GM19240 (cell line): ENCODE results near the gene GP1BB.
"Not testable (repeated sequence)": the region's sequence is repeated elsewhere in the genome, so short reads cannot be mapped to it uniquely, and the experiment has no call there.

Experiments used
- DNase-seq: peaks from one replicate; pipeline ENCODE4 v3.0.0; 2011; ENCODE audit warnings: low spot score; ENCODE audit not compliant: insufficient read length

GP1BB gene

DNA sequence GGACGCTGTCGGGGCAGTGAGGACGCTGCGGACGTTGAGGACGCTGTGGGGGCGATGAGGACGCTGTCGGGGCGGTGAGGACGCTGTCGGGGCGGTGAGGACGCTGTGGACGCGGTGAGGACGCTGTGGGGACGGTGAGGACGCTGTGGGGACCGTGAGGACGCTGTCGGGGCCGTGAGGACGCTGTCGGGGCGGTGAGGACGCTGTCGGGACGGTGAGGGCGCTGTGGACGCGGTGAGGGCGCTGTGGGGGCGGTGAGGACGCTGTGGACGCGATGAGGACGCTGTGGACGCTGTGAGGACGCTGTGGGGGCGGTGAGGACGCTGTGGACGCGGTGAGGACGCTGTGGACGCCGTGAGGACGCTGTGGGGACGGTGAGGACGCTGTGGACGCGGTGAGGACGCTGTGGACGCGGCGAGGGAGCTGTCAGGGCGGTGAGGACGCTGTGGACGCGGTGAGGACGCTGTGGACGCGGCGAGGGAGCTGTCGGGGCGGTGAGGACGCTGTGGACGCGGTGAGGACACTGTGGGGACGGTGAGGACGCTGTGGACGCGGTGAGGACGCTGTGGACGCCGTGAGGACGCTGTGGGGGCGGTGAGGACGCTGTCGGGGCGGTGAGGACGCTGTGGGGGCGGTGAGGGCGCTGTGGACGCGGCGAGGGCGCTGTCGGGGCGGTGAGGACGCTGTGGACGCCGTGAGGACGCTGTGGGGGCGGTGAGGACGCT is 2.9 kb downstream of the GP1BB start:
- not testable (repeated sequence) for DNase-seq

DNA sequence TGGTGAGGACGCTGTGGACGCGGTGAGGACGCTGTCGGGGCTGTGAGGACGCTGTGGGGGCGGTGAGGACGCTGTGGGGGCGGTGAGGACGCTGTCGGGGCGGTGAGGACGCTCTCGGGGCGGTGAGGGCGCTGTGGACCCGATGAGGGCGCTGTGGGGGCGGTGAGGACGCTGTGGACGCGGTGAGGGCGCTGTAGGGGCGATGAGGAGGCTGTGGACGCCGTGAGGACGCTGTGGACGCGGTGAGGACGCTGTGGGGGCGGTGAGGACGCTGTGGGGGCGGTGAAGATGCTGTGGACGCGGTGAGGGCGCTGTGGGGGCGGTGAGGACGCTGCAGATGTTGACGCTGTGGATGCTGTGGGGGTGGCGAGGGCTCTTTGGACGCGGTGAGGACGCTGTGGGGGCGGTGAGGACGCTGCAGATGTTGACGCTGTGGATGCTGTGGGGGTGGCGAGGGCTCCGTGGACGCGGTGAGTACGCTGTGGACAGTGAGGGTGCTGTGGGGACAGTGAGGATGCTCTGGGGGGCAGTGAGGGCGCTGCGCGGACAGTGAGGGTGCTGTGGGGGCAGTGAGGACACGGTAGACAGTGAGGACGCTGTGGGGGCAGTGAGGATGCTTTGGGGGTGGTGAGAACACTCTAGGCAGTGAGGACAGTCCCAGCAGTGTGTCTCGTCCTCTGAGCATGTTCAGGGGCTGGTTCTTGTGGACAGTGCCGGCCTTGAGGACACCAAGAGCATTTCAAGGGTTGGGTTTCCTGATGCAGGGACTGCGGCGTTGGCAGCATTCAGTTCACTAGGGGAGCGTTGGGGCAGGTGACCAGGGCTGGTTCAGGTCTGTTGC is 4.2 kb downstream of the GP1BB start:
- no peak for DNase-seq

DNA sequence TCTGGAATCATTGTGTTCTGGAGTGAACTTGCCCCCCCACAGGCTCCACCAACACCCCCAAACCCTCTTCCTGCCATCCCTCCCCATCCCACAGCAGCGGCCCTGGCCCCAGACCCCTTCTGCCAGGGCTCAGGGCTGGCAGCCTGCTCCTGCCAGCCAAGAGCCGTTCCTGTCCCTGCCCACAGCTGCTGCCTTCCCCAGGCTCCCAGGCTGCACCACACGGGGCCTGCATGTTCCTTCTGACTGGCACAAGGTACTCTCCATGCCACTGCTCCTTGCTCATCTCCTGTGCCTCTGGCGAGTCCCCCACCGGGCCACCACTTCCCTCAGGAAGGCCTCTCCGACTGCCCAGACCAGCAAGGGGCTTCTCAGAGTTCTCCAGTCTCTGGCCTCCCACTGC is 4.9 kb downstream of the GP1BB start:
- DNase-seq = no peak

GRCh38 chr22:19728836-19729235 is 5.5 kb downstream of the GP1BB start:
- no peak for DNase-seq

DNA sequence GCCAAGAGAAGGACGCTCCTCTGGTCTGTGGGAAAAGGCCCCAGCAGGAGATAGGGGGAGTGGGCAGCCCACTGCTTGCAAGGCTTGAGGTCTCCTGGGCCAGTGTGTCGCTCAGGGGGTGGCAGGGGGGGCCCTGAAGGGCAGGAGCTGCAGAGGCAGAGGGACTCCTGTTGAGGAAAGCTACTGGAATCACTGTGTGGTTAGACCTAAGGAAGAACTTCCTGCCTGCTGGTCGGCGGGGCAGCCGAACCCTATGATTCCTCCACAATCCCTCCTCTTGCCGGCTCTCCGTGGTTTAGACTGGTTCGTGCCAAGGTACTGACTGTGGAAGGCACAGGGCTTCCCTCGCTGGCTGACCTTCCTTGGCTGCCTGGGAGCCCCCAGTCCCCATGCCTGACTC is 6.2 kb downstream of the GP1BB start:
- no peak for DNase-seq

- no peak for DNase-seq
Observed at GRCh38 chr22:19730198-19730597, 6.9 kb downstream of the GP1BB start.

DNA sequence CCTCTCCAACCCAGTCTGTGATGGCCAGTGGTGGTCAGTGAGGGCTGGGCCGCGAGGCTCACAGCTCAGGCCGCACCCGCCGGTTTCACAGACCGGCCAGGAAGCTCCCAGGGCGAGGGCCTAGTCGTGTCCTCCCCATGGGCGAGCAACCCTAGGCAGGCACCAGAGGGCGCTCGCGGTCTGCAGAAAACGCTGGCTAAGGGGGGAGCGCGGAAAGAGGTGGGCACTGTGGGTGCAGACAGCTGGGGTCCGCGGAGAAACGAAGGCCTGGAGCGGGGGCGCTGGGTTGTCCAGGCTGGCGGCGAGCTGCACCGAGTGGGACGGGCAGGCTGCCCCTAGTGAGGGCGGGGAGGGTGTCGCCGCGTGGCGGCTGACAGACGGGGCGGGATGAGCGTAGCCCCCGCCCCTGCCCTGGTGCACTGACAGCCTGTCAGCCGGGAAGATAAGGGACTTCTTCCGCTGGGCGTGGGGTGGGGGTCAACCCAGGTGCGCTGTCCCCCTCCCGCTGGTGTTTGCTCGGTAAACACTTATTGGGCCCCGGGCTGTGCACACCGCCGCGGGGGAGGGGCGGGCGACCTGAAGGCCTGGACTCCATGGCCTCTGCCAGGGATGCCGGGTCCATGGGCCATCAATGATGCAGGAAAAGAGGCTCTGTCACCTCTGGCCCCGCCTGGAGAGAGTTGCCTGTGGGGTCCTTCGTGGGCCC is 7.5 kb downstream of the GP1BB start:
- peak; percentile 94 for DNase-seq

GRCh38 chr22:19731361-19732135 is 8.2 kb downstream of the GP1BB start:
- DNase-seq = no peak

GRCh38 chr22:19732403-19733113 is 9.2 kb downstream of the GP1BB start:
- DNase-seq = no peak

- DNase-seq = no peak
Observed at GRCh38 chr22:19733755-19734154, 10.4 kb downstream of the GP1BB start.

DNA sequence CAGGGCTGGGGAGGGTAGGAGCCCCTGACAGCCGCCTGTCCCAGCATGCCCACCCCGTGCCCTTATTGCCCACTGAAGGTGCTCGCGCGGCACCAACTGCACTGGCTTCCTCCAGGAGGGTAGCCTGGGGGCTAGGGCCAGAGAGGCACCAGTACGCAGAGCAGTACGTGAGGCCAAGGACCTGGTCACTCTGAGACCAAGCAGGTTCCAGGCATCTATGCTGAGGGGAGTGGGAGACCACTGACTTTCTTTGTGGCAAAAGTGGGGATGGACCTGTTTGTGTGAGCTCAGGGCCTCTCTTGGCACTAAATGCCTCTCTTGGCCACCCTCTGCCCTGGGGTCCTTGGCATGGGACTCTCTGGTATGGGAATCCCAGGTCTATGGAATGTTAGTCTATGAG is 10.8 kb downstream of the GP1BB start:
- DNase-seq = no peak

- no peak for DNase-seq
Observed at GRCh38 chr22:19734837-19735382, 11.6 kb downstream of the GP1BB start.

DNA sequence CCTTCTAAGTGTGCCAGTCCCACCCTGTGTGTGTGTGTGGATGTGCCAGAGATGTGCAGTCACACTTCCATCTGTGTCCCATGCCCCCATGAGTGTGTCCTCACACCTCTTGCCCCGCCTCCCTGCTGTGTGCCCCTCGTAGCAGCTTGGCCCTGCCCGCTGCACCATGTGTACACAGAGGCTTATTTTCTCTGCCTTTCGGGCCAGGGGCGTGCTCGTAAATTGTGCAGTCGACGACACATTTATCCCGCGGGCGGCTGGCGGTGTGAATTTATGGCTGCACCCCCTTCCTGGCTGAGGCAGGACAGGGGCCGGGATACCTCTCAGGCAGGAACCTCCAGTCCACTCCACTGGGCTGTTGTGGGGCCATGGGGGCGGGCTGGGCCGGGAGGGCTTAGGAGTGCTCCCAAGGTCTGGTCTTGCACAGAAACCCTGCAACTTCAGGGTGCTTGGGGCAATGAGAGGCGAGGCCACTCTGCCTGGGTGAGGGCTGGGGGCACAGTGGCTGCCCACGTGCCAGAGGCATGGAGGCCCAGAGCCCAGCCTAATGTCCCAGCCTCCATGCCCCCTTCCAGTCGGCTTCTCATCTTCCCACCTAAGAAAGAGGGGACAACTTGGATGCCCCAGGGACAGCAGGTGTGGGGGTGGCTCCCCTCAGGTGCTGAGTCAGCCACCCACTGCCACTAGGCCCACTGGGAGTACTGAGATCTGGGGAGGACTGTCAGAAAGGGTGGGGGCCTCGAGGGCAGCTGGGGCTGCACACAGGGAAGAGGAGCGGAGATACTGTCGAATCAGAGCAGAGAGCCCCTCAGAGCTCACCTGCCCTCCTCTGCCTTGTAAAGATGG is 12.5 kb downstream of the GP1BB start:
- no peak for DNase-seq

DNA sequence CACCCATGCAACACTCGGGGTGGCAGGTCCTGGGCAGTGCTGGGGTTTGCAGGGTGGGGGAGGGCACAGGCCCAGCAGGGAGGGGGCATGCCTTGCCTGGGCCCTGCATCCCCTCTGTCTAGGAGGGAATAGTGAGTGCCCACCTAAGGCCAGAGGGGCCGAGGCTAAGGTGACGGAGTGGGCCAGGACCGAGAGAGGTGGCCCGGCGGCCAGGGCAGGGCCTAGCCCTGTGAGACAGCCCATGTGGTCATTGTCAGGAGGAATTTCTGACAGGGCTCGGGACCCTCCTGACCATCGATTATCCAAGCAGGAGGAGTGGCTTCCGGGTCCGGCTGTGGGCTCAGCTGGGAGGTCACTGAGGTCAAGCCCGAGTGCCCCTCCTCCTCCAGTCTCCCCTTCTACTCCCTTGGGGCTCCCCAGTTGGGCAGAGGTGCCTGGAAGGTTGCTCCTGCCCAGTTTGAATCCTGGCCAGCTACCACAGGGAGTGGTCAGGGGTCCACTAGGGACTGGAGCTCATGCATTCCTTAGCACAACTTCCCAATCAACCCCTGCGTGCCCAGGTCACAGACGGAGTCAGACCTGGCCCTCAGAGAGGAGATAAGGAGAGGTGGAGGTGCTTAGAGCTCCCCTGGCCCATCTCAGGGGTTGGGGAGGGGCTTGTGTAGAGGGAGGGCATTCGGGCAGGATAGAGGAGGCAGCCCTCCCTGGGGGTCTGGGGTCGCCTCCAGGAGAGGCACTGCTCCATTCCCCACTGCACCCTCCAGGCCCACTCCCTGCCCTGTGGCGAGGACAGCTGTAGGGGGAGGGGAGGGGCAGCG is 14.7 kb downstream of the GP1BB start:
- no peak for DNase-seq

GRCh38 chr22:19738664-19739447 is 15.5 kb downstream of the GP1BB start:
- DNase-seq = no peak

DNA sequence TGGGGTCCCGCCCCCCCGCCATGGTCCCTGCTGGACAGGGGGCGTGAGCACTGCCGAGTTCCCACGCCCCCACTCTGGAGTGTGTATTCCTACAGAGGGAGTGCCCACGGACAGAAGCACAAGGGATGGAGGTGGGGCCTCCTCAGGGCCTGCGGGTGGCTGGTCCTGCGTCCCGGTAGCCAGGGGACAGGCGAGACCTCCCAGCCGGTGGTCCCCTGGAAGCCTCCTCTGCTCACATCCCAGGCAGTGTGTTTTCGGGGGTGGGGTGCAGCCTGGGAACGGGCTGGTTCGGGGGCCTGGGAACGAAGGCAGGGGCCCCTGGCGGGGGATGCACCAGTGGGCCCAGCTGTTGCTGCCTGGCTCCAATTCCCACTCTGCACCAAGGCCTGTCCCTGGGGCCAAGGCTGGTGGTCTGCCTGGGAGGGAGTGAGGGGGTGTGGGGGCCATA is 16.1 kb downstream of the GP1BB start:
- no peak for DNase-seq

DNA sequence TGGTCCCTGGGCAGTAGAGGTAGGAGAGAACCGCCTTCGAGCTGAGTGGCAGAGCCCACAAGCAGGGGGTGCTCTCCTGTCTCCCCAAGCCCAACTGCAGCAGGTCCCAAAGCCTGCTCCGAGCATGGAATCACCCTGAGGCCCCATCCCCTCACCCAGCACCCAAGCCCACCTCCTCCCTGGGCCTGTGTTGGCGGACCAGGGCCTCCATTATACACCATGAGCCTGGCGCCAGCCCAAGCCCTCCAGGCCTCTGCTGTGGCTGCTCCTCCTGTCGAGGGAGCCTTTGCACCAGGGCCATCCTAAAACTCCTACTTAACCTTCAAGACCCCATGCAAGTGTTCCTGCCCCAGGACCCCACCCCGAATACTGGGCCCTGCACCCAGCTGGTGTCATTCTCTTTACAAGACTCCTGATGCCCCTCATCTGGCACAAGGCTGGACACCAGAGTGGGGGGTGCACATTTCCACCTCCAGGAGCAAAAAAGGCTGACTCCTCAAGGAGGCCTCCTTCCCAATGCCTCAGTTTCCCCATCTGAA is 16.6 kb downstream of the GP1BB start:
- no peak for DNase-seq

- DNase-seq = no peak
Observed at GRCh38 chr22:19740586-19740985, 17.2 kb downstream of the GP1BB start.
